RWPE1 (cell line): ENCODE results near the gene AGER.
"Not testable (repeated sequence)": the region's sequence is repeated elsewhere in the genome, so short reads cannot be mapped to it uniquely, and the experiment has no call there.

Experiments used
- CTCF ChIA-PET: fragments of 350-600 bp; sonication (Branson Sonifier 250); formaldehyde crosslinking; extraction: SDS; loops from one replicate; lab custom pipeline; 2021; lab: Yijun Ruan, JAX
- POLR2A ChIA-PET: fragments of 400-600 bp; formaldehyde crosslinking; extraction: SDS; loops from one replicate; lab custom pipeline; 2020; ENCODE audit warnings: antibody characterized with exemption; ENCODE audit not compliant: low non-redundant PET; lab: Yijun Ruan, JAX
- DNase-seq: peaks from one replicate; pipeline ENCODE4 v3.0.0; 2012; ENCODE audit warnings: low spot score
- H3K27ac ChIP-seq: fragments of 450-650 bp; 2 replicates; pipeline ENCODE4 v1.5.1; 2017
- CTCF ChIP-seq: fragments of 450-650 bp; conservative IDR thresholded peaks from 2 replicates; pipeline ENCODE4 v1.5.1; 2017; ENCODE audit warnings: low read depth, mild to moderate bottlenecking

Gene AGER

DNA sequence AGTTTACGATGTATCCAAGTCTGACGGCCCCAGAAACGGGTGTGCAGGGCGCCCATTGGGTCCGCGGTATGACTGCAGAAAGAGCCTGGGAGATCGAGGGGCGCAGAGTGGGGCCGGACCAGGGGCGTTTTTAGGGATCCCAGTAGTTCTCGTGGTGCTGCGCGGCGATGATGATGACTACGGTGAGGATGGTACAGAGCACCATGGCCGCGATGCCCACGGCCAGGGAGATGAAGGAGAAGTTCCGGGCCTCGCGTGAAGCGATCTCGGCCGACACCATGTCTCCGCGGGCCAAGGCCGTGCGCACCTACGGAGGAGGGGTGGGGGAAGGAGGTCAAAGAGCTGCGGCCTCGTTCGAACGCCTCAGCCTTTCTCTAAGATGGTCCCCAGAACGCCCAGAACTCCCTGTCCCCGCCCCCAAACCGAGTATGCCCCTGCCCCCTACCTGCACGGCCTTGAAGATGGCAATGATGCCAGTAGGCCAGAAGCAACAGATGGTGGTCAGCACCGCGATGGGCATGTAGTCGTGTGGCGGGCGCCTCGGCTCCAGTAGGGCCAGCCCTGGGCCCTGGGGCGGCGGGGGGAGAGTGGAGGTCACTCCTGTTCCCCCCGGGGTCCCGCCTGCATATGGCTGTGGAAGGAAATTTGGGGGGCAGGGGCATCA, 34.8 kb downstream of the AGER start:
- CTCF ChIA-PET, result no interaction called here
- no peak for DNase-seq
- POLR2A ChIA-PET, result no interaction called here

DNA sequence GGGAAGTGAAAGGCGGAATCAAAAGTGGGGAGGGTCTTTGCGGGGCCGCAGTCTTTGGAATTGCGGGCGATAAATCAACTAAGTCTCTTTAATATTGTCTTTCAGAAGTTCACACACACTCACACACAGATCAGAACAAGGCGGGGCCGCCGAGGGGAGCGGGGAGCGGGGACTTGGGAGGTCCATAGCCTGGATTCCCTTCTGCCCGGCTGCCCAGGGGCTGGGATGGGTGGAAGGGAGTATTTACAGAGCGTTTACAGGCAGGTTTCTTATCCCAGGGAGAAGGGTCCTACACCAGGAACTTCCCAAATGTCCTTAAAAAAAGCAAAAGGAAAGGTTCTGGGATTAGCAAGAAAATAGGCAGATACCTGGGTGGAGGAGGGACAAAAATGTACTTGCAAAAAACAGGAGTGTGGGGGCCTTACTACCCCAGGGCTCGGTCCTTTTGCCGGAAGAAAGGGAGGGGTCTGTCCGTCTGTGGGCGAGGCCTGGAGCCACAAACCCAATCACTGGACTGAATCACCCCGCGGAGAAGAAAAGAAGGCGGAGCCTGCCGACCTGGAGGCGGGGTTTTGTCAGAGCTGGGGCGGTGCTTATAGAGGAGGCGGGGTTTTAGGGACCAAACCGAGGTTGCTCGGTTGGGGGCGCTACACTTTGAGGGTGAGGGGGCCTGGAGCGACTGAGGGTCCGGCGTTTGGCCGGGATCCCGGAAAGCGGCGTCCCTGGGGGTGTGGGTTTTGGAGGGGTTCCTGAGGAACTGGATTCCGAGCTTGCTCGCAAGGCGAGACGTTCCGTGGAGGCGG, 35.6 kb downstream of the AGER start:
- peak; percentile 64 for DNase-seq
- CTCF ChIA-PET, result no interaction called here
- POLR2A ChIA-PET, result no interaction called here
- peak; percentile 58 for TF ChIP-seq CTCF
- H3K27ac ChIP-seq, result peak overlapping the region; percentile 54

More for the DNA sequence above, 34.8 kb downstream of the AGER start:
- TF ChIP-seq CTCF, result no peak; the same call in 1 of the 2 replicates
- H3K27ac ChIP-seq, result peak overlapping the region; percentile 54

- no peak overlapping the region for H3K27ac ChIP-seq
- DNase-seq, result no peak
- ChIA-PET CTCF (interaction anchor here (0.6 kb wide), 1 partner anchor 29 kb away, joined by 3 read pairs; no protein-coding TSS in a partner anchor), POLR2A (no interaction called here)
- no peak for TF ChIP-seq CTCF
These were observed 36.5 kb downstream of the AGER start for GRCh38 chr6:32147401-32148132.

GRCh38 chr6:32146687-32147086, 37.4 kb downstream of the AGER start:
- POLR2A ChIA-PET, result no interaction called here
- H3K27ac ChIP-seq, result no peak overlapping the region
- no peak for TF ChIP-seq CTCF
- CTCF ChIA-PET, result interaction anchor here (0.6 to 1.7 kb wide), 2 partner anchors 17 to 28 kb away, joined by 4 to 6 read pairs; no protein-coding TSS in a partner anchor
- DNase-seq, result no peak

GRCh38 chr6:32146287-32146686, 37.8 kb downstream of the AGER start:
- ChIA-PET POLR2A (no interaction called here), CTCF (interaction anchor here (0.6 to 1.7 kb wide), 2 partner anchors 17 to 27 kb away, joined by 4 to 6 read pairs; no protein-coding TSS in a partner anchor)
- TF ChIP-seq CTCF, result no peak
- H3K27ac ChIP-seq, result no peak overlapping the region
- no peak for DNase-seq

- CTCF ChIA-PET, POLR2A ChIA-PET, DNase-seq, H3K27ac ChIP-seq: not testable (repeated sequence)
These were observed 39.8 kb downstream of the AGER start for GRCh38 chr6:32144238-32144637.
